Measurements from ENCODE around the gene RTL3.

Gene RTL3

GRCh38 chrX:78618987-78619386 is 40.1 kb downstream of the RTL3 start:
- no peak for DNase-seq (ENCODE audit: low read depth, low spot score)

DNA sequence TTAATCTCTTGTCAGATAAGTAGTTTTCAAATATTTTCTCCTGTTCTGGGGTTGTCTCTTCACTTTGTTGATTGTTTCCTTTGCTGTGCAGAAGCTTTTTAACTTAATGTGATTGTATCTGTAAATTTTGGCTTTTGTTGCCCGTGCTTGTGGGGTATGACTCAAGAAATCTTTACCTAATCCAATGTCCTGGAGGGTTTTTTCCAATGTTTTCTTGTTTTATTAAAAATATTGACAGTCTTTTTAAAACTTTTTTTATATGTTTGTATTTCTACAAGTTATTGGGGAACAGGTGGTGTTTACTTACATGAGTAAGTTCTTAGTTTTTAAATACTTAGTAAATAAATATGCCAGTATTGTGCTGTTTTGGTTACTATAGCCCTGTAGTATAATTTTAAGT is 44.9 kb downstream of the RTL3 start:
- no peak for DNase-seq (ENCODE audit: low read depth, low spot score)
